Neuronal stem cell (in vitro differentiated cells): Measurements from ENCODE around the gene PNPLA4.

Source experiments
- DNase-seq: peaks from one replicate; pipeline ENCODE4 v3.0.0-alpha.2; 2013; ENCODE audit warnings: low spot score
- H2AFZ ChIP-seq: one replicate; pipeline ENCODE4 v1.6.1; 2013; ENCODE audit warnings: mild to moderate bottlenecking, low read length, inconsistent platforms
- H2AK5ac ChIP-seq: 2 replicates; pipeline ENCODE4 v1.6.1; 2013; ENCODE audit warnings: low read depth, mild to moderate bottlenecking, inconsistent platforms, low read length, moderate library complexity, mixed read lengths
- H2BK120ac ChIP-seq: 2 replicates; pipeline ENCODE4 v1.6.1; 2013; ENCODE audit warnings: low read depth, mild to moderate bottlenecking, inconsistent platforms, low read length, moderate library complexity, mixed read lengths
- H2BK12ac ChIP-seq: one replicate; pipeline ENCODE4 v1.6.1; 2013; ENCODE audit warnings: low read length, inconsistent platforms
- H2BK15ac ChIP-seq: 2 replicates; pipeline ENCODE4 v1.6.1; 2013; ENCODE audit warnings: mild to moderate bottlenecking, low read length, inconsistent platforms, mixed read lengths
- H2BK5ac ChIP-seq: one replicate; pipeline ENCODE4 v1.6.1; 2013; ENCODE audit warnings: inconsistent platforms, mild to moderate bottlenecking, low read length, moderate library complexity
- H3K14ac ChIP-seq: one replicate; pipeline ENCODE4 v1.6.1; 2013; ENCODE audit warnings: low read length, inconsistent platforms
- H3K18ac ChIP-seq: 2 replicates; pipeline ENCODE4 v1.6.1; 2013; ENCODE audit warnings: low read length, inconsistent platforms
- H3K23ac ChIP-seq: 2 replicates; pipeline ENCODE4 v1.6.1; 2013; ENCODE audit warnings: low read depth, mild to moderate bottlenecking, mixed read lengths, low read length, inconsistent platforms; ENCODE audit not compliant: poor library complexity
- H3K27ac ChIP-seq: replicated peaks from 3 replicates; pipeline ENCODE4 v1.5.1; 2013; ENCODE audit warnings: low read length, inconsistent platforms
- H3K27me3 ChIP-seq, 3 experiments: 2 replicates each; pipeline ENCODE4 v1.6.1; 2013; ENCODE audit warnings: low read length in 3 of 3, mild to moderate bottlenecking in 2 of 3, inconsistent platforms in 1 of 3, low read depth in 1 of 3, mixed read lengths in 1 of 3, moderate library complexity in 1 of 3; ENCODE audit not compliant: control insufficient read depth in 3 of 3, insufficient read depth in 3 of 3
- H3K36me3 ChIP-seq, 2 donors: replicated peaks in 1 of 2; 2 replicates each; pipeline ENCODE4 v1.6.1; 2013; ENCODE audit warnings: low read length in 2 of 2; ENCODE audit not compliant: control insufficient read depth in 2 of 2, insufficient read depth in 2 of 2
- H3K4ac ChIP-seq: 2 replicates; pipeline ENCODE4 v1.6.1; 2013; ENCODE audit warnings: inconsistent platforms, mild to moderate bottlenecking, low read length, moderate library complexity
- H3K4me1 ChIP-seq, 2 donors: 1 replicate in 1 of 2; 2 replicates in 1 of 2; pipeline ENCODE4 v1.6.1; 2013; ENCODE audit warnings: low read length in 2 of 2, low read depth in 1 of 2; ENCODE audit not compliant: control insufficient read depth in 2 of 2, insufficient read depth in 1 of 2
- H3K4me2 ChIP-seq: one replicate; pipeline ENCODE4 v1.6.1; 2013; ENCODE audit warnings: mild to moderate bottlenecking, low read length, inconsistent platforms; ENCODE audit not compliant: insufficient read depth, poor library complexity, severe bottlenecking
- H3K4me3 ChIP-seq, 2 donors: 2 replicates each; pipeline ENCODE4 v1.5.1; 2013; ENCODE audit warnings: low read length in 2 of 2, mild to moderate bottlenecking in 2 of 2, inconsistent platforms in 1 of 2, moderate library complexity in 1 of 2
- H3K79me1 ChIP-seq: one replicate; pipeline ENCODE4 v1.6.1; 2013; ENCODE audit warnings: low read depth, mild to moderate bottlenecking, inconsistent platforms, low read length, moderate library complexity
- H3K9ac ChIP-seq: one replicate; pipeline ENCODE4 v1.6.1; 2013; ENCODE audit warnings: mild to moderate bottlenecking, low read depth, low read length, inconsistent platforms; ENCODE audit not compliant: poor library complexity
- H3K9me3 ChIP-seq, 2 donors: replicated peaks in 1 of 2; 2 replicates each; pipeline versions ENCODE3 to v1.6.1; 2013; ENCODE audit warnings: low read length in 2 of 2, mild to moderate bottlenecking in 2 of 2, inconsistent platforms in 1 of 2, low read depth in 1 of 2, mixed read lengths in 1 of 2, moderate library complexity in 1 of 2; ENCODE audit not compliant: control insufficient read depth in 2 of 2, insufficient read depth in 1 of 2
- H4K8ac ChIP-seq: one replicate; pipeline ENCODE4 v1.6.1; 2013; ENCODE audit warnings: low read depth, mild to moderate bottlenecking, inconsistent platforms, low read length, moderate library complexity
- H4K91ac ChIP-seq: one replicate; pipeline ENCODE4 v1.6.1; 2013; ENCODE audit warnings: low read length, low read depth, mild to moderate bottlenecking, inconsistent platforms; ENCODE audit not compliant: poor library complexity
- WGBS, 2 donors: extraction: QIAGEN DNeasy Blood & Tissue Kit; methylation state at CpG; one replicate each; pipeline ENCODE4 v1.1.7; 2013; ENCODE audit warnings: missing lambda C conversion rate in 2 of 2, mixed read lengths in 1 of 2; ENCODE audit not compliant: insufficient read length in 2 of 2, insufficient replicate concordance in 1 of 2; ENCODE audit errors: extremely low coverage in 2 of 2; 5-methylcytosine and 5-hydroxymethylcytosine counted together

Gene PNPLA4

DNA sequence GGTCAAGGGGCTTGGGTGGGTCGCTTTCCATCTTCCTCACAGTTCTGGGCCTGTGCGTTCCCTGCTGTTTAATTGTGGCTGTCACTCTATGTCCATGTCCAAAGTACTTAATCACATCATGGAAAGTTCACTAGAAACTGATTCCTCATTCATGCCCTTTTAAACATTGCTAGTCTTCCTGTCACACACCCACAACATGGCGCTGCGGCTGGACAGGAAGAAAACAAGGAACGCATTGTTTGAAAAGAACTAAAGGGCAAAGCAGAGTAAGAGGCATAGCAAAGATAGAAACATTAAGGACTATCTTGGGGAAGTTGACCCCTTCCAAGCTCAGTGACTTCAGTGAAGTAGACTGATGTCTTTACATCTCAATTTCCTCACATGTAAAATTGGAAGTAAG, 18.4 kb downstream of the PNPLA4 start:
- no peak overlapping the region for H4K91ac ChIP-seq

DNA sequence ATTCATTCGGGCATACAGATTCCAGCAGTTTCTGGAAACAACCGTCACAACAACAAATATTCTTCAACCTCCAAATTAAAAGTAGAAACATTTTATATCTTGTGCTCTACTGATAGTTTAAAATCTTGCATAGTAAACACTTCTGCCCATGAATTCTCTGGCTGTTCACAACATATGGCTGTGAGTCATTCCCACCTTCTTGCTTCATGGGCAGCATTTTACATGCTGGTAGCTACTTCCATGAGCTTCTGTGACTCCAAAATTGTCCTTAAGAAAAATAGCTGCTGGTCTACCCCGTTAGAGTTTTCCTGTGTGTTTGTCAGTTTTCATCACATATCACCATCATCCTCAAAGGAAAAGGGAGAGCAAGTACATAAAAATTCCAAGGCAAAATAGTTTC, 22.7 kb downstream of the PNPLA4 start:
- no peak overlapping the region for H3K9ac ChIP-seq
- no peak overlapping the region for H3K4ac ChIP-seq

More for the DNA sequence above, 18.4 kb downstream of the PNPLA4 start:
- no peaks in the 10 kb centered on the region for H3K9me3 ChIP-seq
- H2BK120ac ChIP-seq = no peak overlapping the region
- no peak overlapping the region for H4K8ac ChIP-seq
- no peak overlapping the region for H3K23ac ChIP-seq
- WGBS, 2 donors = no CpG with 5 or more reads among the region's 5 CpGs
- H3K4ac ChIP-seq = no peak overlapping the region
- H2BK12ac ChIP-seq = no peak overlapping the region
- H3K79me1 ChIP-seq = no peaks in the 10 kb centered on the region
- no peak overlapping the region for H3K18ac ChIP-seq
- no peaks in the 10 kb centered on the region for H3K36me3 ChIP-seq
- H3K27ac ChIP-seq = no peak overlapping the region
- H3K4me2 ChIP-seq = no peak overlapping the region
- H2AFZ ChIP-seq = no peak overlapping the region
- H3K4me1 ChIP-seq = no peaks in the 10 kb centered on the region
- no peak overlapping the region for H2BK15ac ChIP-seq
- no peak overlapping the region for H2AK5ac ChIP-seq
- no peaks in the 10 kb centered on the region for H3K27me3 ChIP-seq
- no peak overlapping the region for H3K14ac ChIP-seq
- no peak for DNase-seq
- H2BK5ac ChIP-seq = no peak overlapping the region
- no peak overlapping the region for H3K4me3 ChIP-seq
- no peak overlapping the region for H3K9ac ChIP-seq

DNA sequence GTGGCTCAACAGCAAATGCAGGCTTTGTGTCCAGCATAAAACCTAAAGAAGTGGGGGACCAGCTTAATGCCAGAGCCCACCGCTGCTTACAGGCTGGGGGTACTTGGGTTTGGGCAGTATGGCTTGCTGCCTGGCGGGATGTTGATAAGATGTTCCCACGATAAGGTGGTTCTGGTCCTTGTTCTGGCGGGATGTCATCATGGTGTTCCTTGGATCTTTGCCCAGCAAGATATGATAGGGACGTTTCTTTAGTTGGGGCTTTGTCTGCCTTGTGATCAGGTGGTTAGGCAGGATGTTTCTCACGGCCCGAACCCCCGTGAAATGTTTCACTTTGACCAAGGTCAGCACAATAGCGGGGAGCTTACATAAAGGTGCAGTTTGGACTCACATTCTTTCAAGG, 35.3 kb downstream of the PNPLA4 start:
- Histone ChIP-seq H2AFZ (no peak overlapping the region), H2BK12ac (no peak overlapping the region), H3K4me2 (no peak overlapping the region), H3K9me3 (no peaks in the 10 kb centered on the region), H2BK5ac (no peak overlapping the region), H3K23ac (no peak overlapping the region), H3K36me3 (no peaks in the 10 kb centered on the region), H4K8ac (no peak overlapping the region), H3K4ac (no peak overlapping the region), H3K14ac (no peak overlapping the region), H3K27ac (no peak overlapping the region), H2BK120ac (no peak overlapping the region), H3K4me3 (no peak overlapping the region), H3K9ac (no peak overlapping the region), H3K79me1 (no peaks in the 10 kb centered on the region), H2BK15ac (no peak overlapping the region), H3K18ac (no peak overlapping the region), H3K4me1 (no peaks in the 10 kb centered on the region), H2AK5ac (no peak overlapping the region), H4K91ac (no peak overlapping the region), H3K27me3 (no peaks in the 10 kb centered on the region)
- DNase-seq = no peak
- WGBS, 2 donors = no CpG with 5 or more reads among the region's 9 CpGs

More for the DNA sequence above, 22.7 kb downstream of the PNPLA4 start:
- no peaks in the 10 kb centered on the region for H3K36me3 ChIP-seq
- no peak overlapping the region for H2BK12ac ChIP-seq
- H2BK120ac ChIP-seq = no peak overlapping the region
- no peak overlapping the region for H3K23ac ChIP-seq
- no peak for DNase-seq
- no peaks in the 10 kb centered on the region for H3K27me3 ChIP-seq
- no peaks in the 10 kb centered on the region for H3K79me1 ChIP-seq
- no peak overlapping the region for H2BK15ac ChIP-seq
- no peaks in the 10 kb centered on the region for H3K4me1 ChIP-seq
- H3K4me3 ChIP-seq = no peak overlapping the region
- H3K27ac ChIP-seq = no peak overlapping the region
- no peak overlapping the region for H4K8ac ChIP-seq
- no peak overlapping the region for H3K4me2 ChIP-seq
- no peaks in the 10 kb centered on the region for H3K9me3 ChIP-seq
- H2AK5ac ChIP-seq = no peak overlapping the region
- no peak overlapping the region for H4K91ac ChIP-seq
- no peak overlapping the region for H2BK5ac ChIP-seq
- no peak overlapping the region for H3K14ac ChIP-seq
- WGBS, 2 donors = no CpG with 5 or more reads among the region's 3 CpGs
- H2AFZ ChIP-seq = no peak overlapping the region
- no peak overlapping the region for H3K18ac ChIP-seq

DNA sequence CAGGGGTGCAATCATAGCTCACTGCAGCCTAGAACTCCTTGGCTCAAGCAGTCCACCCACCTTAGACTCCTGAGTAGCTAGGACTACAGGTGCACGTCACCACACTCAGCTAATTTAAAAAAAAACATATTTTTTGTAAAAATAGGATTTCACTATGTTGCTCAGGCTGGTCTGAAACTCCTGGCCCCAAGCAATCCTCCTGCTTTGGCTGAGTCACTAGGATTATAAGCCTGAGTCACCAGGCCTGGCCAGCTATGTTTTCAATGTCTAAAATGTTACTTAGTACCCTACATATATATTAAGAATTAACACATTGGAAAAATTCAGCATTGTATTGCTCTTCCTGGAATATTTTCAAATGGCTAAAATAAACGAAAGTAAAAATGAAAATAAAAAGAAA, 37.5 kb downstream of the PNPLA4 start:
- Histone ChIP-seq H3K79me1 (no peaks in the 10 kb centered on the region), H3K18ac (no peak overlapping the region), H2BK15ac (no peak overlapping the region), H3K9ac (no peak overlapping the region), H4K8ac (no peak overlapping the region), H3K23ac (no peak overlapping the region), H3K4ac (no peak overlapping the region), H3K27ac (no peak overlapping the region), H3K4me2 (no peak overlapping the region), H2BK120ac (no peak overlapping the region), H3K4me3 (no peak overlapping the region), H2BK12ac (no peak overlapping the region), H3K14ac (no peak overlapping the region), H2BK5ac (no peak overlapping the region), H3K4me1 (no peaks in the 10 kb centered on the region), H3K9me3 (no peaks in the 10 kb centered on the region), H4K91ac (no peak overlapping the region), H3K36me3 (no peaks in the 10 kb centered on the region), H3K27me3 (no peaks in the 10 kb centered on the region), H2AK5ac (no peak overlapping the region), H2AFZ (no peak overlapping the region)
- no CpG with 5 or more reads among the region's 2 CpGs for WGBS, 2 donors
- DNase-seq = no peak
